GM19025 (cell line): ENCODE data around the gene TCEAL5.
A peak's percentile ranks its signal among the peaks of the same experiment; 100 is the strongest.
"Not testable (repeated sequence)": the region's sequence is repeated elsewhere in the genome, so short reads cannot be mapped to it uniquely, and the experiment has no call there.

Source experiments
- ATAC-seq: cut with Tn5 transposase; IDR thresholded peaks from one replicate; pipeline ENCODE4 v1.9.1; 2021; ENCODE audit warnings: mild to moderate bottlenecking, low read depth, moderate library complexity; ENCODE audit not compliant: unreplicated experiment

Gene TCEAL5, protein sequence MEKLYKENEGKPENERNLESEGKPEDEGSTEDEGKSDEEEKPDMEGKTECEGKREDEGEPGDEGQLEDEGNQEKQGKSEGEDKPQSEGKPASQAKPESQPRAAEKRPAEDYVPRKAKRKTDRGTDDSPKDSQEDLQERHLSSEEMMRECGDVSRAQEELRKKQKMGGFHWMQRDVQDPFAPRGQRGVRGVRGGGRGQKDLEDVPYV

GRCh38 chrX:103276581-103277002 is at the start of gene TCEAL5:
Gene TCEAL5 (minus strand): TSS chrX:103276750. CDS start chrX:103274563, 2,187 bp downstream.
- no peak for ATAC-seq

DNA sequence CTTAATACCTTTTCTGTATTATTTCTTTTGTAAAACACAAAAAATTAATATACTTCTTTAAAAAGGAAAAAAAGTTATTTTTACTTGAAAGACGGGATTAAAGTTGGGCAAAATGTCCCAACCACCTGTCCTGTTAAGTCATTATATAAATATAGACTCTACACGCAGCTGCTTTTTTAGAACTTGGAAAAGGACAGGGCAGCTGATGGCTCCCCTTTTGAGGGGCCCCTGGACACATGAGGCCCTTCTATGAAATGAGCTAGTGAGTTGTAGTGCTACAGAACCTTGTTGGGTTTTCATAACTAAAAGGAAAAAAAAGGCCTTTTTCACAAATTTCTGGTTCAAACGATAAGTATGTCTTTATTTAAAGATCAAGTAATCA is 34.8 kb upstream of the TCEAL5 start:
- no peak for ATAC-seq

DNA sequence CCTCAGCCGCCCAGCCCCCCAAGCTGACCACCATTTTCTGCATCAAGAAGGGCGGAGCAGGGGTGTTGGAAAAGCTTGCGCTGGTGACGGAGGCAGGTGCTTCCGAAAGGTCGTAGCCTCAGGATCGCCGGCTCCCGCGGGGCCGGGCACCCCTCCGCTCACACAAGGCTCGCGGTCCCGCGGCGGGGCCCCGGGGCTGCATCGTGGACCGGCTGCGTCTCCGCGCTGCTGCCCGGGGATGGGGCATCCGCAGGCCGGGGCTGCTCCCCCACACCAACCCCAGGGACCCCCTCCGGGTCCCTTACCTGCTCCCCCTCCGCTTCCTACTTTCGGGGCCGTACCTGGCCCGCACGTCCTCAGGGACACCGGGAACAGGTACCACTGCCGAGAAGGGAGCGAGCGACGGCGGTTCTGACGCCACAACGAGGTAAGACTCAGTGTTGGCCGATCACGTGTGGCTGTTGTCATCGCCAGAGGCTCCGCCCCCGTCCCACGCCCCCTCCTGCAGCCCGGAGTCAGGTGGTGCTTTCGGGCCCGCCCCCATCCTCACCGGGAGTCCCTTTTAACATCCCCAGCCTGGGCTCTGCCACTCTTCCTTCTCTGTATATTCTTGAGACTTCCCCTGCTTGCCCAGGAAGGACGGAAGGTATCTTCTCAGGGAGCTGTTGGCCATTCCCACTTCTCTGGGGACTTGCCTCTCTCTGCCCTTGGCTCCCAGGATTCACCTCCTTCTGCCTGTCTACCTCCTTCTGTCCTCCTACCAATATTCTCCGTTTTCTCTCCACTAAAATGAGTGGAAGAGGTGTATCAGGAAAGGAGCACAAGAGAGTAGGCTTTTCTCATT is 34.2 kb upstream of the TCEAL5 start, which contains the start of gene BEX2:
Gene BEX2, minus strand, starts transcription at position 436 of the 844 bp plus-strand sequence. CDS start 1,014 bp downstream, outside the sequence.
- peak; percentile 97 for ATAC-seq

DNA sequence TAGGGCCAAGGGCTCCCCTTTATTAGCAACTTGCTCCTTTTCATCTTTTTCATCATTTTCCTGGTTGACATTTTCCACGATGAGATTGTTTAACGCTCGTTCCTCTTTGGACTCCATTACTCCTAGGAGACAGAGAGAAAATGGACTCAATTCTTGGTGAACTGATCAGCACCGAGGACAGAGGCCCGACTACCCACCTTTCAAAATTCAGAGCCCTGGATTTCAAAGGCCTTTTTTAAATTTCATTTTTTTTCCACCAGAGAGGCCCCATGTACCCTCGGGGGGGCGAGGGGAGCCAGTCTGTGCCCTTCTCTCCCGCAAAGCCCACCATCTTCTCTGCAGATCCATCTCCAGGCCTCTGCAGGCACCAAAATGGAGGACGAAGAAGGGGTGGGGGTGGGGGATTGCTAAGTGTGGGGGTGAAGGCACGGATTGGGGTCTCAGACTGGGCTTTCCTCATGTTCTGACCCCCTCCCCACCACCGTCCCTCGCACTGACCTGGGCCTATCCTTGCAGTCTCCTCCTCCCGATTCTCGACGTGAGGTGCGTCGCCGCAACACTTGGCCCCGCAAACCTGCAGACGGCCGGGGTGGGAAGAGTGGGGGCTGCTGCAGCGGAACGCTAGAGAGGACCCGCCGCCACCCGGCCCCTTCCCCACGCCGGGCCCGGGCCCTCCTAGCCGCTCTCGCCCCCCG is 33.5 kb upstream of the TCEAL5 start:
- no peak for ATAC-seq

DNA sequence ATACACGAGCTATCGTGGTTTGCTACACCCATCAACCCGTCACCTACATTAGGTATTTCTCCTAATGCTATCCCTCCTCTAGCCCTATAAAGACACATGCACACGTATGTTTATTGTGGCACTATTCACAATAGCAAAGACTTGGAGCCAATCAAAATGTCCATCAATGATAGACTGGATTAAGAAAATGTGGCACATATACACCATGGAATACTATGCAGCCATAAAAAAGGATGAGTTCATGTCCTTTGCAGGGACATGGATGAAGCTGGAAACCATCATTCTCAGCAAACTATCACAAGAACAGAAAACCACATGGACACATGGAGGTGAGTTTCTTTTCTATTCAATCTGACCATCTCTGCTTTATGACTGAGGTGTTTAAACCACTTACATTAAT is 29.1 kb upstream of the TCEAL5 start:
- not testable (repeated sequence) for ATAC-seq

DNA sequence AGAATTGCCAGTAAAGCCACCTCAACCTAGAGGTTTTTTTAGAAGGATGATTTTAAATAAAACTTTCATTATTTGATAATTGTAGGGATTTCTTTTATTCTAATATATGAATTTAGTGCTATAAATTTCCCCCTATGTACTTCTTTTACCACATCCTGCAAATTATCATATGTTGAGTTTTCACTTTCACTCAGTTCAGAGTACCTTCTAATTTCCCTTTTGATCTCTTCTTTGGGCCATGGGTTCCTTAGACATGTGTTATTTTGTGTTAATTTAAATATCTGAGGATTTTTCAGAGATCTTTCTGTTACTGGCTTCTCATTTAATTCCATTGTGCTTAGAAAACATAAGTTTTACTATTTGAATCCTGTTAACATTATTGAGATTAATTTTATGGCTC is 28.2 kb upstream of the TCEAL5 start:
- no peak for ATAC-seq

DNA sequence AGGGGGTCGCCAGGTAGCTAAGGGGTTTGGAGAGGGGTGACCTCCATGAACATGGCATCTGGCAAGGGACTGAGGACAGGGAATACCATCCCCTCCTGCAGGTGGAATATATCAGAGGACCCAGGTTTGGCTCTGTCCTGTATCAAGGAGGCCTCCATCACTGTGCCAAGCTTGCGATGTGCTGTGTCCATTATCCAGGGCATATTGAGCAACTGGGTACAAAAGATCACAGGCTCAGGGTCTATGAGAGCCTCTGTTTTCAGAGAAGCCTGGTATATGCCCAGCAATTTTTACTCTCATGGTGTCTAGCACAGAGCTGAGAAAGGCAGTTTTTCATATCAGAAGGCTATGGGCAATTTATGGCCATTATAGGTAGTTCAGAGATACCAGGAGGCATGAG is 16.6 kb upstream of the TCEAL5 start:
- no peak for ATAC-seq

GRCh38 chrX:103279624-103280023 is 3.1 kb upstream of the TCEAL5 start:
- no peak for ATAC-seq

- no peak for ATAC-seq
These were observed 493 bp downstream of the TCEAL5 start for GRCh38 chrX:103275947-103276567.

DNA sequence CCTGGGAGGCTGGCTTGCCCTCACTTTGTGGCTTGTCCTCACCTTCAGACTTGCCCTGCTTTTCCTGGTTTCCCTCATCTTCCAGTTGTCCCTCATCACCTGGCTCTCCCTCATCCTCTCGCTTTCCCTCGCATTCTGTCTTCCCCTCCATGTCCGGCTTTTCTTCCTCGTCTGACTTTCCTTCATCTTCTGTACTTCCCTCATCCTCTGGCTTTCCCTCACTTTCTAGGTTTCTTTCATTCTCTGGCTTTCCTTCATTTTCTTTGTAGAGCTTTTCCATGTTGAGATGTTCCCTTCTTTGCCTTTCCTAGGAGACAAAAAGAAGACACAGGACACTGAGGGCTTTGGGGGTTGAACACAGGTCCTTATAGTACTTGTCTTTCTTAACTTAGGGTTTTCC is 2.3 kb downstream of the TCEAL5 start:
- no peak for ATAC-seq

GRCh38 chrX:103258275-103258674 is 18.3 kb downstream of the TCEAL5 start:
- ATAC-seq: no peak

- no peak for ATAC-seq
These were observed 19.9 kb downstream of the TCEAL5 start for GRCh38 chrX:103256651-103257050.

GRCh38 chrX:103254921-103255493 is 21.5 kb downstream of the TCEAL5 start, which contains the start of gene TCEAL8:
Gene TCEAL8 (minus strand): TSS chrX:103255155. CDS start chrX:103253979, 1,176 bp downstream.
- peak; percentile 97 for ATAC-seq

- peak; percentile 36 for ATAC-seq
These were observed 22.3 kb downstream of the TCEAL5 start for GRCh38 chrX:103254171-103254824.

GRCh38 chrX:103253608-103254007 is 22.9 kb downstream of the TCEAL5 start:
- no peak for ATAC-seq

GRCh38 chrX:103250977-103251376 is 25.6 kb downstream of the TCEAL5 start:
- ATAC-seq: no peak

DNA sequence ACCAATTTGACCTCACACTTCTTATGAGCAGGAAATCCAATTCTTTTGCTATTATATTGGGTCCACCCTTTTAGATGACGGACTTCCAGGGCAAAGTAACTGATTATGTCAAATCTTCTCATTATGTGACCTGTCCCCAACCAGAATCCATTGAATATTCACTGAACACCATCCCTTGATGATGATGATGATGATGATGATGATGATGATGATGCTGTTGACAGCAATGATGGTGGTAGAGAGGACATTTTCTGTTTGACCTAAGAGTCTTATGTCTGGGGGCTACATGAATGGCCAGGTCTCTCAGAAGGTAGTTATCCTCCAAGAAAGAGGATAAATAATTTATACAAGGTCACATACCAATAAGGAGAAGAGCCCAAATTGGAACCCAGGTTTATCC is 26.7 kb downstream of the TCEAL5 start:
- no peak for ATAC-seq

DNA sequence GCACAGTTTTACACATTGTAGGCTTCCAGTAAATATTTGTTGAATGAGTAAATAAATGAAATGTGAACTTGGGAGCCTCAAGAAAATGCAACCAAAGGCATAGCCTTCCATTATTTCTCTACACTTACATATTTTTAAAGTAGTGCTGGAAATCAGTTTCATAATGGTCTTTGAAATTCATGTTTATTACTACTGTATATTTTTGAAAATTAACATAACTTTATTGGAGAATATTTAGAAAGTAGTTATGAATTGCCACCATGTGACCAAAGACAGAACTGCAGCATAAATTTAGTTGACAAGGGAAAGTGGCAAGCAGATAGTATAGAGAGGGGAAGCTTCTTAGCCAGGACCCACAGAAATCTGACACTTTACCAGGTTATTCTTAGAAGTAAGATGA is 28.0 kb downstream of the TCEAL5 start:
- ATAC-seq: no peak

DNA sequence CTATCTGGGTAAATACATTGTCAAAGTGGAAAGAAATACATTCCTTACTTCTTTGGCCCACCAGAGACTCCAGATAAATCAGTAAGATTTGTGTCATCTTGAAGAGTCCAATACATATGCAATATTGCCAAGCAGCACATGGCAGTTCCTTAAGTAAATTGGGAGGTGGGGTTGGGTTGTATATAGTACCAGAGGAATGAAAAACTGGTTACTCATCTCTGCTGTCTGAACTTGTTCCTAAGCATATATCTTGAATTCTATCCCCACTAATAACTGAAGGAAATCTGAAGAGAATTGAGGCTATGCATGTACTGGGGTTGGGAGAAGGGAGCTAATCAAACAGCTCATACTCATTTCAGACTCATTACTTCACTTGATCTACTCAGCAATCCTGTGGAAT is 36.4 kb downstream of the TCEAL5 start:
- no peak for ATAC-seq

DNA sequence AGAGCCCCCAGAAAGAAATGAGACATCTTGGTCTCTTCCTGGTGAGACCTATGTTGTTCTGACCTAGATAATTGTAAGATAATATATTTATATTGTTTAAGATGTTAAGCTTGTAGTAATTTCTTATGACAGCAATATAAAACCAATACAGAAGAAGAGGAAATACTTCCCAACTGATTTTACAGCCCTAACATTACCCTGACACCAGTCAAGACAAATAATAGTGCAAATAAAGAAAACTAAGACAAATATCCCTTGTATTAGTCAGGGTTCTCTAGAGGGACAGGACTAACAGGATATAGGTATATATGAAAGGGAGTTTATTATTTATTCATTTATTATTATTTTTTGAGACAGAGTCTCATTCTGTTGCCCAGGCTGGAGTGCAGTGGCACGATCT is 40.3 kb downstream of the TCEAL5 start:
- ATAC-seq: no peak
